Measurements from ENCODE around the gene DPP4. TPM values are rescaled to one million over a fixed set of nuclear protein-coding genes. Genes with fewer than 3 reads are reported as not detected.
A peak's percentile ranks its signal among the peaks of the same experiment; 100 is the strongest.

The DPP4 gene
- total RNA-seq, 1 donor from 2014 or later = 0.49 TPM

DNA sequence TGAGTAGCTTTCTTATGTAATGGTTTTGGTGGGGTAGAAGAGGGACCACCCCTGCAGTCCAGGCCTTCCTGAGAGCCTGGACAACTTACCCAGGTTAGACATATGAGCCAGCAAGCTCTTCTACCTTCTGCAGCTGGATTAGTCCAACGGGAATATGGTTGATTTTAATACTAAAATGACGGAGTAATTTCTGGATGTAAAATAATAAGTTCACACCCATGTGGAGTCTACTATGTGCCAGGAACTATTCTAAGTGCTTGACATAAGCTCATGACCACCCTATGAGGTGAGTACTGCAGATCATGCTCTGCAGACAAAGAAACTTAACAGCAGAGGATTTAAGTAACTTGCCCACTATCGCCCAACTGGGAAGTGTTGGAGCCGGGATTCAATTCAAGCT is 45.5 kb downstream of the DPP4 start:
- no peaks in the 10 kb centered on the region for H3K9me3 ChIP-seq (ENCODE audit: low read depth)

DNA sequence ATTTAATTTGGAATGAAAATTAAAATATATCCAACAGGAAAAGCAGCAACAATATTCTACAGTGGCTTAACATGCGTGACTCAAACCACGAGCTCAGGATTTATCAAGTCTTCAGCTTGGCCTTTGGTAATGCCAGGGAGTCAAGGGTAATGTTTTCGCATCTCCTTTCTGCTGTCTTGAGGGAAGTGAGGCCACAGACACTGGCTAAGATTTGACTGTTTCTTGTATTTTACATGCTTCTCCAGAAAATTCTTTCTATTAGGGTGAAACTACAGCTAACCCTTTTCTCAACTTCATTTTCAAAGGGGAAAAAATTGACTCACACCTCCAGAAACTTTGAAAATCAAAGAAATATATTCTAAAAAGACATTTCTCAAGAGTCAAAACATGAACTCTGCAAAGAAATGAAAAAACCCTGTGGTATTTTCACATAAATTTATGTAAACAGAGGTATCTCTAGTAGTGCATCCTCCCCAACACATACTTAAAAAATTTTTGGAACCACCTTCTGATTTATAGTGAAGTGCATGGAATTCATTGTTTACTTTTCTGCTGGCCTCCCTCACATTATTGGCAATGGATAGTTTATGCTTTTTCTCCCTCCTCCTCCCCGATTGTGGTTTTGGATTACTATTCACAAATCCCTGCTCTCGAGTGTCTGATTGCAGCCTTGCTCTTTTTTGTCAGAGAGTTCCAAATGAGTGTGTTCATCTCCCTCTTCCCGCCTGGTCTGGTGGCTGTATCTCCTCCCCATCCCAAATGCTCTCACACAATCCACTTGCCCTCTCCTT is 48.7 kb downstream of the DPP4 start:
- Mint-ChIP-seq H3K9me3 (no peaks in the 10 kb centered on the region), H3K27ac (no peak overlapping the region)

More for the DNA sequence above, 45.5 kb downstream of the DPP4 start:
- H3K27ac ChIP-seq = no peak overlapping the region
- no peaks in the 10 kb centered on the region for H3K79me2 ChIP-seq (ENCODE audit: low read depth)
- no peak overlapping the region for H3K4me3 ChIP-seq
- no peaks in the 10 kb centered on the region for H3K27me3 ChIP-seq
- no peaks in the 10 kb centered on the region for H4K20me1 ChIP-seq (ENCODE audit: low read depth)
- H3K9ac ChIP-seq = no peak overlapping the region
- peaks cover 26% of the 10 kb centered on the region for H3K4me1 Mint-ChIP-seq
- no peaks in the 10 kb centered on the region for H3K9me3 Mint-ChIP-seq
- no peak overlapping the region for H3K4me3 Mint-ChIP-seq
- peaks cover 5% of the 10 kb centered on the region for H3F3A ChIP-seq (ENCODE audit: low read depth)
- TF ChIP-seq EZH2 (IDR thresholded peaks at IDR 0.05) = no peak
- TF ChIP-seq EZH2phosphoT487 (IDR thresholded peaks at IDR 0.05) = no peak
- TF ChIP-seq, protein P1, sequence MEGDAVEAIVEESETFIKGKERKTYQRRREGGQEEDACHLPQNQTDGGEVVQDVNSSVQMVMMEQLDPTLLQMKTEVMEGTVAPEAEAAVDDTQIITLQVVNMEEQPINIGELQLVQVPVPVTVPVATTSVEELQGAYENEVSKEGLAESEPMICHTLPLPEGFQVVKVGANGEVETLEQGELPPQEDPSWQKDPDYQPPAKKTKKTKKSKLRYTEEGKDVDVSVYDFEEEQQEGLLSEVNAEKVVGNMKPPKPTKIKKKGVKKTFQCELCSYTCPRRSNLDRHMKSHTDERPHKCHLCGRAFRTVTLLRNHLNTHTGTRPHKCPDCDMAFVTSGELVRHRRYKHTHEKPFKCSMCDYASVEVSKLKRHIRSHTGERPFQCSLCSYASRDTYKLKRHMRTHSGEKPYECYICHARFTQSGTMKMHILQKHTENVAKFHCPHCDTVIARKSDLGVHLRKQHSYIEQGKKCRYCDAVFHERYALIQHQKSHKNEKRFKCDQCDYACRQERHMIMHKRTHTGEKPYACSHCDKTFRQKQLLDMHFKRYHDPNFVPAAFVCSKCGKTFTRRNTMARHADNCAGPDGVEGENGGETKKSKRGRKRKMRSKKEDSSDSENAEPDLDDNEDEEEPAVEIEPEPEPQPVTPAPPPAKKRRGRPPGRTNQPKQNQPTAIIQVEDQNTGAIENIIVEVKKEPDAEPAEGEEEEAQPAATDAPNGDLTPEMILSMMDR (IDR thresholded peaks at IDR 0.05) = no peak
- H3K4me2 ChIP-seq = no peak overlapping the region
- H2AFZ ChIP-seq (replicated peaks) = no peak overlapping the region
- no peaks in the 10 kb centered on the region for H3K36me3 ChIP-seq
- H3K27me3 Mint-ChIP-seq (ENCODE audit: insufficient read depth, low read depth) = peaks cover 2% of the 10 kb centered on the region
- no peak overlapping the region for H3K27ac Mint-ChIP-seq
- peaks cover 12% of the 10 kb centered on the region for H3K4me1 ChIP-seq
- H3K36me3 Mint-ChIP-seq = no peaks in the 10 kb centered on the region
- DNase-seq (ENCODE audit: low spot score) = no peak

DNA sequence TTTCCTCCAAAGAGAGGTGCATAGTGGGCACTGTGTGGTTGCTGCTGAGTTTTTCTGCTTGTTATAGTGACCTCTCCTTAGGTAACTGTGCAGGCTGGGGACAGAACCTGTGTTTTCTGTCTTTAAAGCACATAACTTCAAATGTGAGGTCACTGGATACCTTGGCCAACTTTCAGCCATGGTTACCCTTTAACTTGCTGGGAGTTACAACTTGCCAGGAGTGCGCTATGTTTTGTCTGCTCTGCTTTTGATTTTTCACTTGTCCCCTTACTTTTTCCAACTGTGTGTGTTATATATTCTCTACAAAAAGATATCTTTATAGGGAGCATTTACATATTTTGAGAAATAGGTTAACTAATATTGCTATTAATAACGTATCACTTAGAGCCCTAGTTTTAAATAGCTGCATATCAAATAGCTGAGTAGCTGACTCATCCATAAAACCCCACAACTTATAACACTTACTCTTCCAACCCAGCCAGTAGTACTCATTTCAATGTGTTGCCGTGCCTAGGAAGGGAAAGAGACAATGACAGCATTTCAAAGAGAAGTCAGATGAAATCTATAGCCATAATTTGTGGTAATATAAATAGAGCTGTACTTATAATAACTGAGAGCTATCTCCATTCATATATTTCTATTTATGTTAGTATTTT is 51.6 kb downstream of the DPP4 start:
- Histone ChIP-seq H3K4me3 (no peak overlapping the region), H3K79me2 (ENCODE audit: low read depth) (no peaks in the 10 kb centered on the region), H3K27ac (no peak overlapping the region), H3K9me3 (ENCODE audit: low read depth) (no peaks in the 10 kb centered on the region), H3K4me2 (no peak overlapping the region), H3K36me3 (no peaks in the 10 kb centered on the region), H3K9ac (no peak overlapping the region), H4K20me1 (ENCODE audit: low read depth) (no peaks in the 10 kb centered on the region), H3K4me1 (peaks cover 8% of the 10 kb centered on the region), H2AFZ (replicated peaks) (no peak overlapping the region), H3K27me3 (no peaks in the 10 kb centered on the region), H3F3A (ENCODE audit: low read depth) (no peaks in the 10 kb centered on the region)
- Mint-ChIP-seq H3K27me3 (ENCODE audit: insufficient read depth, low read depth) (no peaks in the 10 kb centered on the region), H3K27ac (no peak overlapping the region), H3K36me3 (no peaks in the 10 kb centered on the region), H3K4me1 (peaks cover 10% of the 10 kb centered on the region), H3K9me3 (no peaks in the 10 kb centered on the region), H3K4me3 (no peak overlapping the region)
- no peak for TF ChIP-seq EZH2phosphoT487 (IDR thresholded peaks at IDR 0.05)
- TF ChIP-seq, protein P1 (IDR thresholded peaks at IDR 0.05) = no peak
- TF ChIP-seq EZH2 (IDR thresholded peaks at IDR 0.05) = no peak
- no peak for DNase-seq (ENCODE audit: low spot score)

More for the DNA sequence above, 48.7 kb downstream of the DPP4 start:
- Histone ChIP-seq H3K4me3 (no peak overlapping the region), H3K36me3 (no peaks in the 10 kb centered on the region), H3K4me2 (no peak overlapping the region), H3K9ac (no peak overlapping the region), H3K79me2 (ENCODE audit: low read depth) (no peaks in the 10 kb centered on the region), H2AFZ (replicated peaks) (peak overlapping the region; percentile 17), H3K27ac (no peak overlapping the region), H3K9me3 (ENCODE audit: low read depth) (no peaks in the 10 kb centered on the region), H3F3A (ENCODE audit: low read depth) (no peaks in the 10 kb centered on the region), H3K27me3 (no peaks in the 10 kb centered on the region), H4K20me1 (ENCODE audit: low read depth) (no peaks in the 10 kb centered on the region), H3K4me1 (peaks cover 7% of the 10 kb centered on the region)
- DNase-seq (ENCODE audit: low spot score) = no peak
- H3K4me3 Mint-ChIP-seq = no peak overlapping the region
- H3K4me1 Mint-ChIP-seq = peaks cover 15% of the 10 kb centered on the region
- no peaks in the 10 kb centered on the region for H3K36me3 Mint-ChIP-seq
- TF ChIP-seq EZH2 (IDR thresholded peaks at IDR 0.05) (no peak), EZH2phosphoT487 (IDR thresholded peaks at IDR 0.05) (no peak)
- TF ChIP-seq, protein P1 (IDR thresholded peaks at IDR 0.05) = no peak
- peaks cover 2% of the 10 kb centered on the region for H3K27me3 Mint-ChIP-seq (ENCODE audit: insufficient read depth, low read depth)

All from neural progenitor cell (in vitro differentiated cells).